Measurements from ENCODE around the gene TNFAIP8.

- TF ChIP-seq POLR2A (IDR thresholded peaks at IDR 0.05; ENCODE audit: low read depth, low read length): no peak
- TF ChIP-seq TAF1 (IDR thresholded peaks at IDR 0.05; ENCODE audit: borderline replicate concordance, low read depth, low read length): no peak
Observed at GRCh38 chr5:119321569-119322311, 34.1 kb upstream of the TNFAIP8 start.
